Eye (tissue), 1 donor: ENCODE measurements around the gene MYLK4.

Experiments
- DNase-seq: peaks from one replicate; pipeline ENCODE4 v3.0.0-alpha.2; 2015

Gene MYLK4

GRCh38 chr6:2688401-2689064 is 62.2 kb downstream of the MYLK4 start:
- no peak for DNase-seq

GRCh38 chr6:2687456-2687855 is 63.3 kb downstream of the MYLK4 start:
- no peak for DNase-seq

GRCh38 chr6:2686515-2686914 is 64.2 kb downstream of the MYLK4 start:
- DNase-seq: no peak

GRCh38 chr6:2684766-2685754 is 65.7 kb downstream of the MYLK4 start:
- no peak for DNase-seq

- DNase-seq: no peak
Observed at GRCh38 chr6:2684103-2684749, 66.5 kb downstream of the MYLK4 start.

GRCh38 chr6:2680264-2680922 is 70.3 kb downstream of the MYLK4 start:
- no peak for DNase-seq

GRCh38 chr6:2677080-2677593 is 73.6 kb downstream of the MYLK4 start:
- DNase-seq: no peak

GRCh38 chr6:2676048-2676447 is 74.7 kb downstream of the MYLK4 start:
- DNase-seq: no peak

- no peak for DNase-seq
Observed at GRCh38 chr6:2674857-2675256, 75.9 kb downstream of the MYLK4 start.

- DNase-seq: no peak
Observed at GRCh38 chr6:2669067-2669700, 81.5 kb downstream of the MYLK4 start.

- DNase-seq: no peak
Observed at GRCh38 chr6:2667617-2668016, 83.1 kb downstream of the MYLK4 start.

- no peak for DNase-seq
Observed at GRCh38 chr6:2666906-2667575, 83.7 kb downstream of the MYLK4 start.

- peak; percentile 45 for DNase-seq
Observed at GRCh38 chr6:2665146-2666070, 85.3 kb downstream of the MYLK4 start.

- no peak for DNase-seq
Observed at GRCh38 chr6:2663123-2663522, 87.6 kb downstream of the MYLK4 start.

- no peak for DNase-seq
Observed at GRCh38 chr6:2661651-2662050, 89.1 kb downstream of the MYLK4 start.

GRCh38 chr6:2659882-2660281 is 90.8 kb downstream of the MYLK4 start:
- DNase-seq: no peak

- DNase-seq: no peak
Observed at GRCh38 chr6:2659381-2659780, 91.3 kb downstream of the MYLK4 start.

- DNase-seq: no peak
Observed at GRCh38 chr6:2658788-2659187, 91.9 kb downstream of the MYLK4 start.

- no peak for DNase-seq
Observed at GRCh38 chr6:2656460-2657079, 94.2 kb downstream of the MYLK4 start.

GRCh38 chr6:2655844-2656433 is 94.8 kb downstream of the MYLK4 start:
- DNase-seq: no peak
